Measurements from ENCODE around the gene CBARP. TPM values are rescaled to one million over a fixed set of nuclear protein-coding genes. Genes with fewer than 3 reads are reported as not detected.

Gene CBARP
- total and polyA plus RNA-seq, 9 of the 15 experiments (the other 6 are each of a cell fraction or from before 2014, with no cell fraction given), result 0.03 to 8.9 (median 1.2) TPM; not detected in 1

- TF ChIP-seq SNAPC5 (CRISPR knock-in tag; IDR thresholded peaks at IDR 0.05) (no peak), ZNF232 (CRISPR knock-in tag; IDR thresholded peaks at IDR 0.05) (no peak), ZFP36 (IDR thresholded peaks at IDR 0.05; ENCODE audit: low read depth, low read length, partially characterized antibody) (peak; percentile 61), TEAD1 (CRISPR knock-in tag; IDR thresholded peaks at IDR 0.05) (peak; percentile 15 to 38; a peak in 1 of 4 replicates), CBX3 (IDR thresholded peaks at IDR 0.05; ENCODE audit: borderline replicate concordance in 1 of 2, low read length in 2 of 2) (peak in 1 of 2 experiments; percentile 42; a peak in 1 of 3 replicates), BRF1 (IDR thresholded peaks at IDR 0.05; ENCODE audit: borderline replicate concordance, extremely low read depth, insufficient read length) (no peak), TFAM (CRISPR knock-in tag; conservative IDR thresholded peaks at IDR 0.05) (no peak), SETDB1 (IDR thresholded peaks at IDR 0.05; ENCODE audit: low read length) (no peak), ZNF41 (CRISPR knock-in tag; conservative IDR thresholded peaks at IDR 0.05) (no peak), NR2C2 (CRISPR knock-in tag; IDR thresholded peaks at IDR 0.05) (peak; percentile 75; the same call in 1 of the 2 replicates), NR2C2 (tag; IDR thresholded peaks at IDR 0.05) (peak; percentile 94), ZNF696 (CRISPR knock-in tag; conservative IDR thresholded peaks at IDR 0.05) (no peak), AFF1 (IDR thresholded peaks at IDR 0.05; ENCODE audit: low read depth in 1 of 2, partially characterized antibody in 2 of 2) (peak in 1 of 2 experiments; percentile 96), MECOM (CRISPR knock-in tag; IDR thresholded peaks at IDR 0.05) (no peak), ZFP91 (CRISPR knock-in tag; IDR thresholded peaks at IDR 0.05) (no peak), TARDBP (IDR thresholded peaks at IDR 0.05) (no peak), FOXJ2 (tag; IDR thresholded peaks at IDR 0.05) (no peak), DACH1 (IDR thresholded peaks at IDR 0.05; ENCODE audit: partially characterized antibody) (no peak), TAF1 (IDR thresholded peaks at IDR 0.05; ENCODE audit: control insufficient read depth, extremely low read depth, insufficient read depth, low read length, severe bottlenecking) (peak; percentile 57), TAF7 (tag; IDR thresholded peaks at IDR 0.05) (no peak), JUN (IDR thresholded peaks at IDR 0.05; ENCODE audit: borderline replicate concordance, low read depth, low read length) (no peak), JUN (CRISPR knock-in tag; IDR thresholded peaks at IDR 0.05; ENCODE audit: borderline replicate concordance) (no peak), MAZ (CRISPR knock-in tag; conservative IDR thresholded peaks at IDR 0.05 in 1 of 2, IDR thresholded peaks at IDR 0.05 in 1 of 2) (peak in 1 of 2 experiments; percentile 55; a peak in 3 of 4 replicates)
Observed at GRCh38 chr19:1241417-1242095, 3.8 kb upstream of the CBARP start, which contains the start of gene ATP5F1D (continued).

Data from K562 (cell line).